SU-DHL-6 (cell line): ENCODE measurements around the gene SCGB1C2.

Experiments used
- H2AFZ ChIP-seq: fragments of 200-600 bp; sonication (generic); 2 replicates; pipeline ENCODE4 v1.6.1; 2014; ENCODE audit warnings: low read depth, mild to moderate bottlenecking, moderate library complexity, mixed read lengths, antibody characterized with exemption, low read length; ENCODE audit not compliant: severe bottlenecking
- H3F3A ChIP-seq: fragments of 200-600 bp; shearing (Covaris generic); 2 replicates; pipeline ENCODE4 v1.6.0; 2016; ENCODE audit warnings: antibody characterized with exemption, mild to moderate bottlenecking; ENCODE audit not compliant: insufficient read depth
- H3K27ac ChIP-seq: fragments of 200-600 bp; sonication (generic); 2 replicates; pipeline ENCODE4 v1.5.1; 2016; ENCODE audit warnings: low read depth, mild to moderate bottlenecking, low read length, moderate library complexity, mixed read lengths
- H3K27me3 ChIP-seq: fragments of 200-600 bp; sonication (generic), shearing (Covaris generic); 2 replicates; pipeline ENCODE4 v1.6.0; 2014; ENCODE audit warnings: mild to moderate bottlenecking, low read length
- H3K36me3 ChIP-seq: fragments of 200-600 bp; sonication (generic); 2 replicates; pipeline ENCODE4 v1.6.1; 2014; ENCODE audit warnings: mild to moderate bottlenecking, low read length, mixed read lengths
- H3K4me2 ChIP-seq: fragments of 300-600, 200-600 bp; shearing (Covaris generic), sonication (generic); 2 replicates; pipeline ENCODE4 v1.6.0; 2014; ENCODE audit warnings: low read length, low read depth, mild to moderate bottlenecking; ENCODE audit not compliant: poor library complexity, severe bottlenecking
- H3K4me3 ChIP-seq: fragments of 200-600 bp; sonication (generic); 2 replicates; pipeline ENCODE4 v1.5.1; 2014; ENCODE audit warnings: antibody characterized with exemption, low read length, mild to moderate bottlenecking, mixed read lengths; ENCODE audit not compliant: insufficient read depth, poor library complexity, severe bottlenecking
- H3K79me2 ChIP-seq: fragments of 200-600 bp; sonication (generic); 2 replicates; pipeline ENCODE4 v1.6.1; 2014; ENCODE audit warnings: mild to moderate bottlenecking, low read length, moderate library complexity; ENCODE audit not compliant: insufficient read depth
- H3K9ac ChIP-seq: fragments of 200-600 bp; sonication (generic); 2 replicates; pipeline ENCODE4 v1.7.0; 2014; ENCODE audit warnings: mild to moderate bottlenecking, low read length
- H3K9me2 ChIP-seq: fragments of 200-600 bp; sonication (generic); replicated peaks from 2 replicates; pipeline ENCODE4 v1.6.1; 2014; ENCODE audit warnings: low read length; ENCODE audit not compliant: insufficient read depth
- H3K9me3 ChIP-seq: fragments of 200-600 bp; sonication (generic); 2 replicates; pipeline ENCODE4 v1.6.1; 2014; ENCODE audit warnings: low read length, mixed read lengths; ENCODE audit not compliant: insufficient read depth
- H4K20me1 ChIP-seq: fragments of 200-600 bp; sonication (generic); 2 replicates; pipeline ENCODE4 v1.6.1; 2014; ENCODE audit warnings: low read depth, mild to moderate bottlenecking, antibody characterized with exemption, low read length, moderate library complexity, mixed read lengths
- CTCF ChIP-seq: fragments of 200-600 bp; sonication (generic); IDR thresholded peaks from one replicate; pipeline ENCODE4 v1.5.1; 2017; ENCODE audit warnings: antibody characterized with exemption, mild to moderate bottlenecking, low read length, moderate library complexity; ENCODE audit not compliant: insufficient read depth, poor library complexity, severe bottlenecking
- EZH2phosphoT487 ChIP-seq: fragments of 200-600 bp; sonication (generic), shearing (Covaris generic); conservative IDR thresholded peaks from 2 replicates; pipeline ENCODE4 v1.6.1; 2018; ENCODE audit warnings: mild to moderate bottlenecking, antibody characterized with exemption, low read length, moderate library complexity, mixed read lengths

SCGB1C2 gene

GRCh38 chr17:171871-172270 lies 34.5 kb downstream of the SCGB1C2 start:
- Histone ChIP-seq H2AFZ (no peak overlapping the region), H3K36me3 (no peaks in the 10 kb centered on the region), H3K27ac (no peak overlapping the region), H3F3A (no peaks in the 10 kb centered on the region), H3K27me3 (no peaks in the 10 kb centered on the region), H3K9me2 (no peaks in the 10 kb centered on the region), H3K4me2 (no peak overlapping the region), H3K9ac (no peak overlapping the region), H4K20me1 (no peaks in the 10 kb centered on the region), H3K79me2 (no peaks in the 10 kb centered on the region), H3K4me3 (no peak overlapping the region), H3K9me3 (no peaks in the 10 kb centered on the region)
- TF ChIP-seq CTCF (no peak), EZH2phosphoT487 (no peak)

- H3K36me3 ChIP-seq = no peaks in the 10 kb centered on the region
- no peaks in the 10 kb centered on the region for H3K79me2 ChIP-seq
- H3K9ac ChIP-seq = no peak overlapping the region
- H2AFZ ChIP-seq = no peak overlapping the region
- no peak overlapping the region for H3K4me2 ChIP-seq
- no peak overlapping the region for H3K4me3 ChIP-seq
- no peak overlapping the region for H3K27ac ChIP-seq
- no peaks in the 10 kb centered on the region for H3K9me3 ChIP-seq
- no peaks in the 10 kb centered on the region for H3K27me3 ChIP-seq
- H3K9me2 ChIP-seq = no peaks in the 10 kb centered on the region
- H3F3A ChIP-seq = no peaks in the 10 kb centered on the region
- TF ChIP-seq EZH2phosphoT487 (no peak), CTCF (no peak)
- H4K20me1 ChIP-seq = no peaks in the 10 kb centered on the region
Observed at GRCh38 chr17:172401-172800, 35.0 kb downstream of the SCGB1C2 start.

DNA sequence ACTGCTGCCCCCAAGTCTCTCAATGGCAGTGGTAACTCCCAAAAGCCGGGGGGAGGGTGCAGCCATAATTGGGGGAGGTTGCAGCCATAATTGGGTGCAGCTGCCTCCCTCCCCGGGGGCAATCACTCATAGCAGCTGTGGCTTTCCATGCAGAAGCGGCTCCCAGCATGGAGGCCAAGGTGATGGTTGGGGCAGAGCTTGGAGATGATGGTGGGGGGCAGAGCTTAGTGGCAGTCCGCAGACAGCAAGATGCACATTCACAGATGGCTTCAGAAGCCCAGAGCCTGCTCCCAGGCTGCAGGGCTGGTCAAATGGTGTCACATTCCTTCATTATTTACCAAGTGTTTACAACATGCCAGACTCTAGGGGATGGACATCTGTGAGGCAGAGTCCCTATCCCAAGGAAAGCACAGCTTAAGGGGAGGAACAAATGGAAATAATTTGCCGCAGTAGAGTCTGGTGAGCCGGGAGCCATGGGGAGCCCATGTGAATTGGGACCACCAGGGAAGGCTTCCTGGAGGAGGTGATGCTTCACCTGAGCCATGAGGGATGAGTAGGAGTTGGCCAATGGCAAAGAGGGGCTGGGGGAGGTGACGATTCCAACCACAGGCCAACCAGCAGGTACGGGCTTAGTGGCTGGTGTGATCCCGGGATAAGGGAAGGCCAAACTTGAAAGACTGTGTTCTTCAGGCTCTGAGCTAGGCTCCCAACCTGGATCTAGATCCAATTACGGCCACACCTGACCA lies 36.0 kb downstream of the SCGB1C2 start:
- Histone ChIP-seq H3K9me2 (no peaks in the 10 kb centered on the region), H3K9ac (no peak overlapping the region), H3K27ac (no peak overlapping the region), H3K27me3 (no peaks in the 10 kb centered on the region), H3K79me2 (no peaks in the 10 kb centered on the region), H3K4me2 (no peak overlapping the region), H2AFZ (no peak overlapping the region), H3K4me3 (no peak overlapping the region), H3K36me3 (no peaks in the 10 kb centered on the region), H4K20me1 (no peaks in the 10 kb centered on the region), H3F3A (no peaks in the 10 kb centered on the region), H3K9me3 (no peaks in the 10 kb centered on the region)
- TF ChIP-seq CTCF (no peak), EZH2phosphoT487 (no peak)
